OCI-LY3 (cell line): Measurements from ENCODE around the gene ANO6.

Source experiments
- H2AFZ ChIP-seq: fragments of 200-600, 300-600 bp; shearing (Covaris generic); 2 replicates; pipeline ENCODE4 v1.6.0; 2014; ENCODE audit warnings: antibody characterized with exemption, low read depth, low read length
- H3K27ac ChIP-seq: fragments of 200-600, 300-600 bp; sonication (generic); 2 replicates; pipeline ENCODE4 v1.5.1; 2014; ENCODE audit warnings: mild to moderate bottlenecking, low read length, moderate library complexity, mixed read lengths
- H3K27me3 ChIP-seq: fragments of 200-600, 300-600 bp; sonication (generic); 2 replicates; pipeline ENCODE4 v1.6.1; 2014; ENCODE audit warnings: low read depth, low read length, mixed read lengths
- H3K36me3 ChIP-seq: fragments of 200-600, 300-600 bp; sonication (generic); replicated peaks from 2 replicates; pipeline ENCODE3; 2014; ENCODE audit warnings: low read depth, low read length, mixed read lengths
- H3K4me1 ChIP-seq: fragments of 300-600, 200-600 bp; sonication (generic); 2 replicates; pipeline ENCODE4 v1.6.1; 2014; ENCODE audit warnings: low read length, mixed read lengths
- H3K4me2 ChIP-seq: fragments of 200-600, 300-600 bp; sonication (generic); 2 replicates; pipeline ENCODE4 v1.6.1; 2014; ENCODE audit warnings: low read length, mixed read lengths
- H3K4me3 ChIP-seq: fragments of 300-600, 200-600 bp; sonication (generic); 2 replicates; pipeline ENCODE4 v1.5.1; 2014; ENCODE audit warnings: antibody characterized with exemption, mild to moderate bottlenecking, low read length, moderate library complexity
- H3K79me2 ChIP-seq: fragments of 300-600, 200-600 bp; shearing (Covaris generic); 2 replicates; pipeline ENCODE4 v1.6.1; 2014; ENCODE audit warnings: mild to moderate bottlenecking, low read length, mixed read lengths
- H3K9ac ChIP-seq: fragments of 300-600, 200-600 bp; shearing (Covaris generic); 2 replicates; pipeline ENCODE4 v1.6.0; 2014; ENCODE audit warnings: mild to moderate bottlenecking, low read length, moderate library complexity
- H3K9me3 ChIP-seq: fragments of 200-600, 300-600 bp; shearing (Covaris generic); 2 replicates; pipeline ENCODE4 v1.6.1; 2014; ENCODE audit warnings: low read length, mixed read lengths; ENCODE audit not compliant: insufficient read depth
- H4K20me1 ChIP-seq: fragments of 200-600, 300-600 bp; sonication (generic); 2 replicates; pipeline ENCODE4 v1.6.1; 2016; ENCODE audit warnings: low read length, mixed read lengths; ENCODE audit not compliant: insufficient read depth
- EZH2phosphoT487 ChIP-seq: fragments of 200-600 bp; shearing (Covaris generic); IDR thresholded peaks from 2 replicates; pipeline ENCODE4 v1.6.1; 2018; ENCODE audit warnings: antibody characterized with exemption, mixed run types, low read depth
- TF ChIP-seq, protein P1 (sequence below): fragments of 200-600, 300-600 bp; sonication (generic); IDR thresholded peaks from 2 replicates; pipeline ENCODE4 v1.5.1; 2014; ENCODE audit warnings: antibody characterized with exemption, low read length, low read depth

ANO6 gene

GRCh38 chr12:45192707-45193106 lies 23.2 kb upstream of the ANO6 start:
- Histone ChIP-seq H2AFZ (no peak overlapping the region), H3K79me2 (no peaks in the 10 kb centered on the region), H3K4me2 (no peak overlapping the region), H3K4me3 (no peak overlapping the region), H3K4me1 (peaks cover 4% of the 10 kb centered on the region; the same call in 1 of the 2 replicates), H3K27me3 (no peaks in the 10 kb centered on the region), H4K20me1 (no peaks in the 10 kb centered on the region), H3K27ac (no peak overlapping the region), H3K9ac (no peak overlapping the region), H3K9me3 (no peaks in the 10 kb centered on the region), H3K36me3 (no peaks in the 10 kb centered on the region)
- no peak for TF ChIP-seq EZH2phosphoT487
- TF ChIP-seq, protein P1, sequence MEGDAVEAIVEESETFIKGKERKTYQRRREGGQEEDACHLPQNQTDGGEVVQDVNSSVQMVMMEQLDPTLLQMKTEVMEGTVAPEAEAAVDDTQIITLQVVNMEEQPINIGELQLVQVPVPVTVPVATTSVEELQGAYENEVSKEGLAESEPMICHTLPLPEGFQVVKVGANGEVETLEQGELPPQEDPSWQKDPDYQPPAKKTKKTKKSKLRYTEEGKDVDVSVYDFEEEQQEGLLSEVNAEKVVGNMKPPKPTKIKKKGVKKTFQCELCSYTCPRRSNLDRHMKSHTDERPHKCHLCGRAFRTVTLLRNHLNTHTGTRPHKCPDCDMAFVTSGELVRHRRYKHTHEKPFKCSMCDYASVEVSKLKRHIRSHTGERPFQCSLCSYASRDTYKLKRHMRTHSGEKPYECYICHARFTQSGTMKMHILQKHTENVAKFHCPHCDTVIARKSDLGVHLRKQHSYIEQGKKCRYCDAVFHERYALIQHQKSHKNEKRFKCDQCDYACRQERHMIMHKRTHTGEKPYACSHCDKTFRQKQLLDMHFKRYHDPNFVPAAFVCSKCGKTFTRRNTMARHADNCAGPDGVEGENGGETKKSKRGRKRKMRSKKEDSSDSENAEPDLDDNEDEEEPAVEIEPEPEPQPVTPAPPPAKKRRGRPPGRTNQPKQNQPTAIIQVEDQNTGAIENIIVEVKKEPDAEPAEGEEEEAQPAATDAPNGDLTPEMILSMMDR, result no peak

GRCh38 chr12:45200491-45201043 lies 15.3 kb upstream of the ANO6 start:
- Histone ChIP-seq H3K9ac (no peak overlapping the region), H3K4me3 (no peak overlapping the region), H4K20me1 (no peaks in the 10 kb centered on the region), H3K9me3 (no peaks in the 10 kb centered on the region), H3K4me1 (peaks cover 8% of the 10 kb centered on the region), H2AFZ (no peak overlapping the region), H3K27ac (no peak overlapping the region), H3K4me2 (no peak overlapping the region), H3K27me3 (peaks cover 11% of the 10 kb centered on the region), H3K79me2 (no peaks in the 10 kb centered on the region), H3K36me3 (no peaks in the 10 kb centered on the region)
- TF ChIP-seq, protein P1, result no peak
- TF ChIP-seq EZH2phosphoT487, result no peak

DNA sequence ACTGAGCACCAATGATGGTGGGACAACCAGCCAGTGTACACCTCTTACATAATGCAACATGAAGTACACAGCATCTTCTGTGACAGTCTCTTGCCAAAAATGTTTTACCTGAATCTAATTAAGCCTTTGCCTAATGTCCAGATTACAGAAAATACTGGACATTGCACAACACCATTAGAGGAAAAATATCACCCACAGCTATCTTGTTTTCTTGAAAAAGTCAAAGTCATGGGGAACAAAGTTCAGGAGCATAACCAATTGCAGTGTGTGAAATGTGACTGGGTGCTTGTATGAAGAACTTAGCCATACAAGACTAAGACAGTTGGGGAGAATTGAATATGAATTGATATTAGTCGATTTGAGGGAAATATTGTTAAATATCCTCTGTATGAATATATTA lies 12.1 kb upstream of the ANO6 start:
- Histone ChIP-seq H3K9me3 (no peaks in the 10 kb centered on the region), H3K27ac (no peak overlapping the region), H2AFZ (no peak overlapping the region), H3K79me2 (no peaks in the 10 kb centered on the region), H3K4me3 (no peak overlapping the region), H3K9ac (no peak overlapping the region), H4K20me1 (no peaks in the 10 kb centered on the region), H3K4me1 (peaks cover 12% of the 10 kb centered on the region), H3K4me2 (no peak overlapping the region), H3K36me3 (no peaks in the 10 kb centered on the region), H3K27me3 (peaks cover 11% of the 10 kb centered on the region)
- TF ChIP-seq EZH2phosphoT487, result no peak
- TF ChIP-seq, protein P1, result no peak

DNA sequence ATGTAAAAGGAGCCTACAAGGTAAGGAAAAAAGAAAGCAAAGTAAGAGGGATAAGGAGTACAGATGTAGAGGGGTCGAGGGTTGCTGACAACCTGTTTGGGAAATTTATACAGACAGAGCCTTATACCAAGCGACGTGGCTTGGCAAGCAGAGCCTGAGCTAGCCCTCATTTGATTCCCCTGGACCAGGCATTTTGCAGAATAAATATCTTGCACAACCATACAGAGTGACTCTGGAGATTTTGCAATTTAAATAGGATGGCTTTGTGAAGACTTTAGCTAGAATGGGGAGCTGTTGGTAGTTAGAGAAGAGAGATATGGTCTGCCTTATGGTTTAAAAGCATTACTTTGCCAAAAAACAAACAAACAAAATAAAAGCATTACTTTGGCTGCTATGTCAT lies 11.1 kb upstream of the ANO6 start:
- Histone ChIP-seq H3K4me3 (no peak overlapping the region), H3K9me3 (no peaks in the 10 kb centered on the region), H3K36me3 (no peaks in the 10 kb centered on the region), H3K27ac (no peak overlapping the region), H3K4me1 (peaks cover 16% of the 10 kb centered on the region), H2AFZ (no peak overlapping the region), H3K27me3 (peaks cover 11% of the 10 kb centered on the region), H3K4me2 (no peak overlapping the region), H4K20me1 (no peaks in the 10 kb centered on the region), H3K79me2 (no peaks in the 10 kb centered on the region), H3K9ac (no peak overlapping the region)
- TF ChIP-seq, protein P1, result no peak
- no peak for TF ChIP-seq EZH2phosphoT487
